ENCODE results near the gene FBL. TPM values are rescaled to one million over a fixed set of nuclear protein-coding genes. Genes with fewer than 3 reads are reported as not detected.

FBL gene
- polyA plus RNA-seq, 1 of the 3 experiments (the other 2 are of a cell fraction), result 371 TPM

- CTCF ChIA-PET, result interaction anchor here (1.1 kb wide), 1 partner anchor 33 kb away, joined by 3 read pairs; no protein-coding TSS in a partner anchor
- POLR2A ChIA-PET, result no interaction called here
- no peak for TF ChIP-seq GABPA (IDR thresholded peaks at IDR 0.05; ENCODE audit: low read depth)
- no peak for TF ChIP-seq CTCF (IDR thresholded peaks at IDR 0.05)
- TF ChIP-seq TEAD4 (IDR thresholded peaks at IDR 0.05; ENCODE audit: borderline replicate concordance, insufficient read depth), result no peak
- TF ChIP-seq RXRA (IDR thresholded peaks at IDR 0.05; ENCODE audit: borderline replicate concordance, low read depth), result no peak
- no peak for TF ChIP-seq SIN3A (IDR thresholded peaks at IDR 0.05; ENCODE audit: borderline replicate concordance, low read depth, low read length)
- TF ChIP-seq JUND (IDR thresholded peaks at IDR 0.05), result no peak
- TF ChIP-seq YY1 (IDR thresholded peaks at IDR 0.05; ENCODE audit: low read depth), result no peak
- TF ChIP-seq PBX3 (IDR thresholded peaks at IDR 0.05), result no peak
- no peak for TF ChIP-seq POLR2AphosphoS5 (IDR thresholded peaks at IDR 0.05; ENCODE audit: low read depth, low read length)
- no peak for TF ChIP-seq USF1 (IDR thresholded peaks at IDR 0.05; ENCODE audit: borderline replicate concordance, low read depth)
- TF ChIP-seq USF2 (IDR thresholded peaks at IDR 0.05; ENCODE audit: borderline replicate concordance, low read depth, low read length), result no peak
- TF ChIP-seq NRF1 (IDR thresholded peaks at IDR 0.05; ENCODE audit: low read depth, low read length), result no peak
- no peak for TF ChIP-seq IRF3 (IDR thresholded peaks at IDR 0.05; ENCODE audit: low read depth, low read length)
- TF ChIP-seq FOXJ3 (CRISPR knock-in tag; IDR thresholded peaks at IDR 0.05), result no peak
- TF ChIP-seq ZBTB33 (IDR thresholded peaks at IDR 0.05; ENCODE audit: borderline replicate concordance, low read depth), result no peak
- no peak for TF ChIP-seq TCF12 (IDR thresholded peaks at IDR 0.05)
- no peak for TF ChIP-seq GATA2 (CRISPR knock-in tag; IDR thresholded peaks at IDR 0.05)
- TF ChIP-seq NFIC (IDR thresholded peaks at IDR 0.05; ENCODE audit: borderline replicate concordance), result no peak
- TF ChIP-seq SMC3 (IDR thresholded peaks at IDR 0.05; ENCODE audit: low read depth, low read length), result no peak
Measured at GRCh38 chr19:39811064-39811463, 35.1 kb downstream of the FBL start.

More at GRCh38 chr19:39811064-39811463, 35.1 kb downstream of the FBL start:
- no peak overlapping the region for H3K4me2 ChIP-seq
- H3K27me3 ChIP-seq (ENCODE audit: insufficient read depth), result no peaks in the 10 kb centered on the region
- H3K36me3 ChIP-seq (replicated peaks in 1 of 2; ENCODE audit: control insufficient read depth in 1 of 2, insufficient read depth in 2 of 2, low read length in 1 of 2), result no peaks in the 10 kb centered on the region
- no peaks in the 10 kb centered on the region for H3K79me2 ChIP-seq (ENCODE audit: insufficient read depth)
- no peak for DNase-seq
- no peaks in the 10 kb centered on the region for H3K9me3 ChIP-seq
- H3K9me2 ChIP-seq, result no peaks in the 10 kb centered on the region
- H3F3A ChIP-seq (replicated peaks; ENCODE audit: insufficient read depth), result no peaks in the 10 kb centered on the region
- H2AFZ ChIP-seq (ENCODE audit: low read depth), result no peak overlapping the region
- no peak overlapping the region for H3K4me3 ChIP-seq (ENCODE audit: low read depth in 2 of 2, low read length in 1 of 2)
- no peaks in the 10 kb centered on the region for H3K4me1 ChIP-seq (ENCODE audit: control insufficient read depth in 1 of 2, insufficient read depth in 2 of 2, low read depth in 1 of 2, low read length in 1 of 2)
- 57% methylated on average over 4 of the region's 4 CpGs for WGBS (ENCODE audit: low lambda C conversion rate)
- H3K27ac ChIP-seq (ENCODE audit: low read depth in 2 of 2, low read length in 1 of 2), result no peak overlapping the region
- no peaks in the 10 kb centered on the region for H4K20me1 ChIP-seq (ENCODE audit: insufficient read depth)
- no peak overlapping the region for H3K9ac ChIP-seq
